Muscle layer of colon (tissue), 2 donors: ENCODE results near the gene KCNC3.
A peak's percentile ranks its signal among the peaks of the same experiment; 100 is the strongest.
"Not testable (repeated sequence)": the region's sequence is repeated elsewhere in the genome, so short reads cannot be mapped to it uniquely, and the experiment has no call there.

Experiments used
- H3K27ac ChIP-seq: one replicate; pipeline ENCODE4 v1.7.0; 2013; ENCODE audit warnings: low read depth, mild to moderate bottlenecking, low read length, moderate library complexity
- H3K27me3 ChIP-seq, 2 donors: one replicate each; pipeline ENCODE4 v1.7.0; 2013; ENCODE audit warnings: low read length in 2 of 2, mild to moderate bottlenecking in 2 of 2; ENCODE audit not compliant: insufficient read depth in 2 of 2, control insufficient read depth in 1 of 2
- H3K36me3 ChIP-seq: one replicate; pipeline ENCODE4 v1.7.0; 2013; ENCODE audit warnings: mild to moderate bottlenecking, low read length; ENCODE audit not compliant: insufficient read depth
- H3K4me1 ChIP-seq: one replicate; pipeline ENCODE4 v1.7.0; 2013; ENCODE audit warnings: mild to moderate bottlenecking, low read length; ENCODE audit not compliant: insufficient read depth
- H3K4me3 ChIP-seq, 2 donors: one replicate each; pipeline ENCODE4 v1.7.0; 2013; ENCODE audit warnings: low read length in 2 of 2, low read depth in 1 of 2, mild to moderate bottlenecking in 1 of 2, moderate library complexity in 1 of 2
- H3K9ac ChIP-seq: one replicate; pipeline ENCODE4 v1.7.0; 2013; ENCODE audit warnings: low read length
- H3K9me3 ChIP-seq: one replicate; pipeline ENCODE4 v1.7.0; 2013; ENCODE audit warnings: mild to moderate bottlenecking, low read length
- donor health status: abdominal sarcoma.
- donor health status: Adenocarcinoma of cecum.

Gene KCNC3

GRCh38 chr19:50331221-50331993, 2.2 kb upstream of the KCNC3 start:
- Histone ChIP-seq H3K9ac (no peak overlapping the region), H3K4me1 (peaks cover 6% of the 10 kb centered on the region), H3K9me3 (no peaks in the 10 kb centered on the region), H3K27ac (no peak overlapping the region), H3K4me3 (peak overlapping the region in 1 of 2 donors; percentile 38), H3K27me3 (peaks cover 50 to 75% of the 10 kb centered on the region in 2 donors), H3K36me3 (no peaks in the 10 kb centered on the region)

GRCh38 chr19:50330365-50331078, 1.3 kb upstream of the KCNC3 start:
- H3K4me1 ChIP-seq = peaks cover 12% of the 10 kb centered on the region
- H3K27me3 ChIP-seq = peaks cover 53 to 83% of the 10 kb centered on the region in 2 donors
- no peak overlapping the region for H3K9ac ChIP-seq
- peak overlapping the region; percentile 27 to 38 for H3K4me3 ChIP-seq
- H3K27ac ChIP-seq = no peak overlapping the region
- no peaks in the 10 kb centered on the region for H3K36me3 ChIP-seq
- no peaks in the 10 kb centered on the region for H3K9me3 ChIP-seq

- not testable (repeated sequence) for H3K36me3 ChIP-seq, H3K9me3 ChIP-seq, H3K9ac ChIP-seq, H3K27ac ChIP-seq
- Histone ChIP-seq H3K4me1 (peaks cover 12% of the 10 kb centered on the region), H3K4me3 (peak overlapping the region; percentile 19 to 37), H3K27me3 (peaks cover 53 to 82% of the 10 kb centered on the region in 2 donors)
Measured at GRCh38 chr19:50329926-50330294, 733 bp upstream of the KCNC3 start.

- no peak overlapping the region for H3K9ac ChIP-seq
- H3K36me3 ChIP-seq = no peaks in the 10 kb centered on the region
- H3K4me3 ChIP-seq = no peak overlapping the region
- H3K4me1 ChIP-seq = peaks cover 12% of the 10 kb centered on the region
- no peaks in the 10 kb centered on the region for H3K9me3 ChIP-seq
- H3K27ac ChIP-seq = no peak overlapping the region
- peaks cover 53 to 75% of the 10 kb centered on the region in 2 donors for H3K27me3 ChIP-seq
Measured at GRCh38 chr19:50328873-50329145, 368 bp downstream of the KCNC3 start.

GRCh38 chr19:50328224-50328872, 829 bp downstream of the KCNC3 start:
- H3K36me3 ChIP-seq = no peaks in the 10 kb centered on the region
- no peak overlapping the region for H3K9ac ChIP-seq
- H3K27me3 ChIP-seq = peaks cover 51 to 70% of the 10 kb centered on the region in 2 donors
- H3K9me3 ChIP-seq = no peaks in the 10 kb centered on the region
- no peak overlapping the region for H3K27ac ChIP-seq
- H3K4me1 ChIP-seq = peaks cover 12% of the 10 kb centered on the region
- no peak overlapping the region for H3K4me3 ChIP-seq

GRCh38 chr19:50327461-50328223, 1.5 kb downstream of the KCNC3 start:
- Histone ChIP-seq H3K36me3 (no peaks in the 10 kb centered on the region), H3K9ac (no peak overlapping the region), H3K27ac (no peak overlapping the region), H3K4me3 (no peak overlapping the region), H3K4me1 (peaks cover 12% of the 10 kb centered on the region), H3K27me3 (peaks cover 44 to 63% of the 10 kb centered on the region in 2 donors), H3K9me3 (no peaks in the 10 kb centered on the region)

- Histone ChIP-seq H3K36me3 (no peaks in the 10 kb centered on the region), H3K4me3 (no peak overlapping the region), H3K27ac (no peak overlapping the region), H3K9ac (no peak overlapping the region), H3K4me1 (peaks cover 12% of the 10 kb centered on the region), H3K9me3 (no peaks in the 10 kb centered on the region), H3K27me3 (peaks cover 38 to 57% of the 10 kb centered on the region in 2 donors)
Measured at GRCh38 chr19:50327013-50327412, 2.2 kb downstream of the KCNC3 start.

- Histone ChIP-seq H3K27ac (no peak overlapping the region), H3K36me3 (no peaks in the 10 kb centered on the region), H3K9ac (no peak overlapping the region), H3K9me3 (no peaks in the 10 kb centered on the region), H3K27me3 (peaks cover 33 to 48% of the 10 kb centered on the region in 2 donors), H3K4me3 (no peak overlapping the region), H3K4me1 (peaks cover 12% of the 10 kb centered on the region)
Measured at GRCh38 chr19:50326101-50326664, 3.0 kb downstream of the KCNC3 start.

- no peak overlapping the region for H3K4me3 ChIP-seq
- H3K27ac ChIP-seq = no peak overlapping the region
- H3K36me3 ChIP-seq = no peaks in the 10 kb centered on the region
- peaks cover 32 to 44% of the 10 kb centered on the region in 2 donors for H3K27me3 ChIP-seq
- H3K9ac ChIP-seq = no peak overlapping the region
- H3K4me1 ChIP-seq = peaks cover 12% of the 10 kb centered on the region
- no peaks in the 10 kb centered on the region for H3K9me3 ChIP-seq
Measured at GRCh38 chr19:50325310-50326100, 3.7 kb downstream of the KCNC3 start.

GRCh38 chr19:50324331-50324730, 4.8 kb downstream of the KCNC3 start:
- no peak overlapping the region for H3K9ac ChIP-seq

More at GRCh38 chr19:50324331-50324730, 4.8 kb downstream of the KCNC3 start:
- H3K4me1 ChIP-seq = peaks cover 7% of the 10 kb centered on the region
- H3K36me3 ChIP-seq = no peaks in the 10 kb centered on the region
- no peak overlapping the region for H3K4me3 ChIP-seq
- peaks cover 20 to 39% of the 10 kb centered on the region in 2 donors for H3K27me3 ChIP-seq
- no peak overlapping the region for H3K27ac ChIP-seq
- no peaks in the 10 kb centered on the region for H3K9me3 ChIP-seq
